Peyer's patch (tissue), 4 donors: ENCODE data around the gene PITX2. TPM values are rescaled to one million over a fixed set of nuclear protein-coding genes. Genes with fewer than 3 reads are reported as not detected.

ENCODE experiments used
- DNase-seq, 3 donors: peaks; one replicate each; pipeline ENCODE4 v3.0.0-alpha.2; 2017 to 2019
- H3K27ac ChIP-seq, 4 donors: fragments of 200-600 bp; sonication (generic); one replicate each; pipeline ENCODE4 v1.5.1; 2016 to 2019
- H3K27me3 ChIP-seq, 2 donors: fragments of 200-600 bp; sonication (generic); one replicate each; pipeline ENCODE4 v1.5.1; 2019
- H3K36me3 ChIP-seq, 3 donors: fragments of 200-600 bp; sonication (generic); one replicate each; pipeline ENCODE4 v1.5.1; 2016 to 2019
- H3K4me1 ChIP-seq, 4 donors: fragments of 200-600 bp; sonication (generic); one replicate each; pipeline ENCODE4 v1.5.1; 2016 to 2019
- H3K4me3 ChIP-seq, 4 donors: fragments of 200-600 bp; sonication (generic); 1 replicate in 3 of 4; 2 replicates in 1 of 4; pipeline ENCODE4 v1.5.1; 2016 to 2019; ENCODE audit warnings: mild to moderate bottlenecking in 1 of 4
- H3K9me3 ChIP-seq, 4 donors: fragments of 200-600 bp; sonication (generic); one replicate each; pipeline ENCODE4 v1.5.1; 2016 to 2019; ENCODE audit warnings: mild to moderate bottlenecking in 1 of 4
- CTCF ChIP-seq, 6 experiments: fragments of 450-650 bp in 4 of 6; fragments of 200-600 bp in 2 of 6; sonication (generic) in 1 of 6; IDR thresholded peaks; one replicate each; pipeline ENCODE4 v1.5.1; 2017 to 2019; ENCODE audit warnings: antibody characterized with exemption in 6 of 6, mild to moderate bottlenecking in 3 of 6, moderate library complexity in 1 of 6
- POLR2A ChIP-seq, 2 donors: fragments of 450-650 bp; IDR thresholded peaks; one replicate each; pipeline ENCODE4 v1.5.1; 2017; ENCODE audit warnings: antibody characterized with exemption in 2 of 2, mild to moderate bottlenecking in 2 of 2, moderate library complexity in 2 of 2
- total RNA-seq, 4 donors: library from RNA; depleted of rRNA; stranded (reverse); fragments of >200 nt; gene quantifications; one replicate each; pipeline ENCODE4 v1.1.0, GENCODE V29; 2016

The PITX2 gene
- total RNA-seq, 4 donors from 2014 or later, result 6.6 to 31.8 (median 24.6) TPM

GRCh38 chr4:110666030-110666429 lies 43.2 kb upstream of the PITX2 start:
- H3K4me3 ChIP-seq, result no peak overlapping the region
- no peaks in the 10 kb centered on the region for H3K27me3 ChIP-seq
- H3K36me3 ChIP-seq, result no peaks in the 10 kb centered on the region
- TF ChIP-seq CTCF (IDR thresholded peaks at IDR 0.05) (no peak), POLR2A (IDR thresholded peaks at IDR 0.05) (no peak)
- no peak overlapping the region for H3K27ac ChIP-seq
- no peaks in the 10 kb centered on the region for H3K9me3 ChIP-seq
- no peaks in the 10 kb centered on the region for H3K4me1 ChIP-seq
- DNase-seq, result no peak

- H3K36me3 ChIP-seq, result no peaks in the 10 kb centered on the region
- no peak for DNase-seq
- H3K9me3 ChIP-seq, result no peaks in the 10 kb centered on the region
- H3K4me1 ChIP-seq, result no peaks in the 10 kb centered on the region
- TF ChIP-seq POLR2A (IDR thresholded peaks at IDR 0.05), result no peak
- TF ChIP-seq CTCF (IDR thresholded peaks at IDR 0.05), result no peak
- no peak overlapping the region for H3K4me3 ChIP-seq
- no peaks in the 10 kb centered on the region for H3K27me3 ChIP-seq
- H3K27ac ChIP-seq, result no peak overlapping the region
Measured at GRCh38 chr4:110663738-110664444, 41.0 kb upstream of the PITX2 start.

GRCh38 chr4:110663206-110663605 lies 40.3 kb upstream of the PITX2 start:
- no peaks in the 10 kb centered on the region for H3K4me1 ChIP-seq
- H3K4me3 ChIP-seq, result no peak overlapping the region
- no peaks in the 10 kb centered on the region for H3K27me3 ChIP-seq
- H3K27ac ChIP-seq, result no peak overlapping the region
- H3K36me3 ChIP-seq, result no peaks in the 10 kb centered on the region
- no peak for TF ChIP-seq POLR2A (IDR thresholded peaks at IDR 0.05)
- TF ChIP-seq CTCF (IDR thresholded peaks at IDR 0.05), result no peak
- H3K9me3 ChIP-seq, result no peaks in the 10 kb centered on the region
- no peak for DNase-seq

GRCh38 chr4:110660755-110661154 lies 37.9 kb upstream of the PITX2 start:
- no peak for DNase-seq
- Histone ChIP-seq H3K27me3 (no peaks in the 10 kb centered on the region), H3K4me3 (no peak overlapping the region), H3K4me1 (no peaks in the 10 kb centered on the region), H3K27ac (no peak overlapping the region), H3K36me3 (no peaks in the 10 kb centered on the region), H3K9me3 (no peaks in the 10 kb centered on the region)
- TF ChIP-seq CTCF (IDR thresholded peaks at IDR 0.05) (no peak), POLR2A (IDR thresholded peaks at IDR 0.05) (no peak)

- no peaks in the 10 kb centered on the region for H3K4me1 ChIP-seq
- DNase-seq, result no peak
- TF ChIP-seq CTCF (IDR thresholded peaks at IDR 0.05) (no peak), POLR2A (IDR thresholded peaks at IDR 0.05) (no peak)
- no peak overlapping the region for H3K27ac ChIP-seq
- no peaks in the 10 kb centered on the region for H3K36me3 ChIP-seq
- no peaks in the 10 kb centered on the region for H3K27me3 ChIP-seq
- no peak overlapping the region for H3K4me3 ChIP-seq
- no peaks in the 10 kb centered on the region for H3K9me3 ChIP-seq
Measured at GRCh38 chr4:110654254-110654635, 31.4 kb upstream of the PITX2 start.
